Fibroblast of skin of left quadriceps (primary cell): Measurements from ENCODE around the gene PADI4.
"Not testable (repeated sequence)": the region's sequence is repeated elsewhere in the genome, so short reads cannot be mapped to it uniquely, and the experiment has no call there.

Source experiments
- DNase-seq, 2 experiments: peaks; one replicate each; pipeline ENCODE4 v3.0.0-alpha.2; 2013; ENCODE audit warnings: low read depth in 2 of 2

The PADI4 gene

DNA sequence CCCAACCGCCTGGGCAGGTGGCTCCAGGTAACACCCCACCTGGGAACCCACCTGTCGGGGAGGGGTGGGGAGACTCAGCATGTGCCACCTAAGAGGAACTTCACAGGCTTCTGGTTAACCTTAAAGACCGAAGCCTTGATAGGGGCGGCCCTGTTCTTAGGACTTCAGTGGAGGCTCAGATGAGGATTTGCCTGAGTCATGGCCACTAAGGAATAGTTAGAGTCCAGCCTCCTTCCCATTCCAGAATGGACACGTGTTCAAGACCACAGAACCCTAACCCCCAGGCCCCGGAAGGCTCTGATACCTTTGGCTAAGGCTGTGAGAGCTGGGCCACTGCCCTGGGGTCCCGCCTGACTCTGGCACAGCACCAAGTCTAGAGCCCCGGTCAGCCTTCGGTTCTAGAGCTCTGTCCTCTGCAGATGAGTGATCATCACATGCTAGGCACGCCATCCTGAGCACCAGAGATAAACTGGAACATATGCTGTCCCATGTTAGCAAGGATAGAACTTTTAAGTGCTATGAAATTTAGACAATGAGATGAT, 84.3 kb downstream of the PADI4 start:
- DNase-seq, result no peak

DNA sequence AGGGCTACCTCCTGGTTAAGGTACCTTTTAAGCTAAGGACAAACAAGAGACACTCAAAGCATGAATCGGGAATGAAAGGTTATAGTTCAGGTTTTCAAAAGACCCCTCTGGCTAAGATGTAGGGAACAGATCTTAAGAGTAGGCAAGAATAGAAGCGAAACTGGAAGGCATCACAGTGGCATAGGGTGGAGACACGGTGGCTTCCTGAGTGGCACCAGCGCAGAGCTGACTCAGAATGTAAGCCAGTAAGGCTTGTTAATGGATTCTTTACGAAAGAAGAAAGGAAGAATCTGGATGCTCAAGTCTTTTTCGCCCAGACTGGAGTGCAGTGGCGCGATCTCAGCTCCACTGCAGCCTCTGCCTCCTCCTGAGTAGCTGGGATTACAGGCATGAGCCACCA, 85.2 kb downstream of the PADI4 start:
- DNase-seq, result no peak

DNA sequence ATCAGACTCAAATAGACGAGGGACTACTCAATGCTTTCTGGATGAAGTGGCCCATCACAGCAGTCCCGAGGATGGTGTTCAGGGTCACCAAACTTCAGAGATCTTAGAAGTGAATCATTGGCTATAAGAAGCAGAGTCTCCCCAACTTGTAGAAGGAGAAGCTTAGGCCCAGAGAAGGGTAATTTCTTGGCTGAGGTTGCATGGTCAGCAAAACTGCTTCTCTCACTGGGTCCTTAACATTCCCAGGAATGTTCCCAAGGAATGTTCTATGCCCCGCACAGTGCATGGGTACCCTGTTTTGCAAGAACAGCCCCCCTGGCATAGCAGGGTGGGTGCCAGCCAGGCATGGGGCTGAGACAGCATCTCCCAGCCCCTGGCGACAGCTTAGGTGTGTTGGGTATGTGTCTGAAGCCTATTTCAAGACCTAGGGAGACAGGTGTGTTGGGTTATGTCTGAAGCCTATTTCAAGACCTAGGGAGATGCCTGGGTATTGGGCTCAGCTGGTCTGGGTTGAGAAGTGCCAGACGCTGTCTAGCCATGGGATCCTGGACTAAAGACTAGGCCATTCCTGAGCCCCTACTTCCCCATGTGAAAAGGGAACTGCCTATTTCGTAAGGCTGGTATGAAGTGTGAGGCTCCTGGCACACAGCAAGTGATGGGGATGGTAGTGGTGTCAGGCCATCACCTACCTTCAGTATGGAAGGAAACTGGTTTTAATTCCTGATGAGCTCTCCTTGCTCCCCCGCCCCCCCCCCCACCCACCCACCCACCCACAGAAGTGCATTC, 90.1 kb downstream of the PADI4 start:
- DNase-seq, result no peak

DNA sequence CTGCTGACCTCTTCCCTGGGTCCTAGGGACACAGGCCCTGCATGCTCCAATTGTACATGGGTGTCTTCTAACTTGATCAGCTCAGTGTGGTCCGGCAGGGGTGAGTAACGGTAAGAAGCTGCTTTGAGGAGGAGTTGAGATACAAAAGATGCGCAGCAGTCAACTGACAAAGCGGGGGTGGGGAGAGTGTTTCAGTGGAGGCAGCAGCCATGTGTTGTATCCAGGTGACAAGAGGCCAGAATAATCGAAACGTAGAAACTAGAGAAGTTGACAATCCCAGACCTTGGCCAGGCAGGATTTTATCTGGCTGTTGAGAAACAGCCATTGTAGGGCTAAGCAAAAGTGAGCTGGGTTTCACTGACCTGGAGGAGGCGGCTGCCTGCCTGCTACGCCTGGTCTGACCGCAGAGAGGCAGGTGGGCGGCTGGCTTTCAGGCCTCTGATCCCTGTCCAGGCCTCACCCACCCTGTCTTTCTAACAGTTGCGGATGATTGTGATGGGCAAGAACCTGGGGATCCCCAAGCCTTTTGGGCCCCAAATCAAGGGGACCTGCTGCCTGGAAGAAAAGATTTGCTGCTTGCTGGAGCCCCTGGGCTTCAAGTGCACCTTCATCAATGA, 92.8 kb downstream of the PADI4 start:
- no peak for DNase-seq

DNA sequence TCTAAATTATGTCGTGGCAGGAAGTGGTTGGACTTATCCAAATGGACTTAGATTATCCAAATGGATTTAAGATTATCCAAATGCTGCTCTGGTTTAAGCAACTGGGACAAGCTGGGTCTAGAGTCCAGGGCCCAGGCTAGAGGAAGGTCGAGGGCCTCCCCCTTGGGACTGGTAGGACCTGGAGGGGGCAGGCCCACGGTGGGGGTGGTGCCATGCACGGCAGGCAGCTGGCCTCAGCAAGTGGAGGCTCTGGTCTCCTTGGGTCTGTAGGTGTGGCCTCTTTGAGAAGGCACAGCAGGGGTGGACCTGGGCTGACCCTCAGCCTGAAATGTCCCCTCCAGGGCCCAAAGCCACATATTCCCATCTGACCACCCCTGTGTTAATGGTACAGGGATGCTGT, 93.8 kb downstream of the PADI4 start:
- DNase-seq, result no peak

DNA sequence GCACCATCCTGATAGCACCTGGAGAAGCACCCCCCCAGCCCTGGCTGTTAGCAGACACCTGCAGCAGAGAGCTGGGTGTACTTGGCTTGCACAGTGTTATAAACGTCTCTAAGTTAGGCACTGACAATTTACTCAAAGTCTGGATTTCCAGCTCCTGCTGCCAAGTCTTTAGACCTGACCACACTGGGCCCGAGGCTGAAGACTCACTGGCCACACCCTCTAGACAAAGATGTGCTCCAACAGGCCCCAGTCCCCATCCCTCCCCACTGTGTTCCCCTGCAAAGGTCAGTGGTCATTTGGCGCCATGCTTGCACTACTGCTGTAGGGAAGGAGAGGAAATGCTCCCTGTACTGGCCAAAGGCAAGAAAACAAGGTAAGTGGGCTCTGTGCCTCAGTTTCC, 95.1 kb downstream of the PADI4 start:
- no peak for DNase-seq

DNA sequence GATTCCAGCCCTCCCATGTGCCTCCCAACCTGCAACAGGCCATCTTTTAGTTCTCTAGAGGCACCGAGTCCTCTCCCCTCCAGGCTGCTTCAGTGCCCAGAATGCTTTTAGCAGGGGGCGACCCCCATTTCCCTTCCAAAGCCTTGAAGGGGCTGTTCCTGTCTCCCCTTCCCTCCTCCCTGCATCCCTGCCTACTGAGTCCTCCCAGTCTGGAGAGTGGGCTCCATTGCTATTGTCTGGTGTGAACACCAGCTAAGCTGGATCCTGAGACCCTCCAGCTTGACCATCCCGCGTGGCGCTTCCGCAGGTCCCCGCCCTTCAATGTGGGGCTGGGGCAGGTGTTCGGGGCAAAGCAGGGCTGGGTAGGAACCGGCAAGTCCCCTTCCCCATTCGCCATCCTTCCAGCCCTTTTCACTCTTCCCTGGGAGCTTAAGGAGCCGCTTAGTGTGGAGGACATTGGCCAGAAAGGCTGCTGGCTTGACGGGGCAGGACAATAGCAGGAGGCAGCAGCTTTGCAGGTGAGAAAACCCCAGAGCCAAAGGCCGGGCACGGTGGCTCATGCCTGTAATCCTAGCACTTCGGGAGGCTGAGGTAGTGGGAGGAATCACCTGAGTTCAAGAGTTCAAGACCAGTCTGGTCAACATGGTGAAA, 96.2 kb downstream of the PADI4 start:
- DNase-seq, result no peak

DNA sequence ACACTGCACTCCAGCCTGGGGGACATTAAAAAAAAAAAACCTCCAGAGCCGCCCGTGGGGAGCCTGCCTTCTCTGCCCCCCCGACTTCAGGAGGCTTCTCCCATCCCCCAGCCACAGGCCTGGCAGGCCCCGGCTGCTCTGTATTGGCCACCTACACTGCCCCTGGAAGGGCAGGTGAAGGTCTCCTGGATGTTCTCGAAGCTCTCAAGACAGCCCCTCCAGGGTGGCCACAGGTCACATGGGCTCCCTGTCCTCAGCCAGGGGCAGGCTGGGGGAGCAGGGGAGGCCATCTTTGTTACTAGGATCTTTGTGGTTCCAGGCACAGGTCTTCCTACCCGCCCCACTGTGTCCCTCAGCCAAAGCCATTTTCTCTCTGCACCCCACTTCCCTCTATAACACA, 96.8 kb downstream of the PADI4 start:
- DNase-seq, result no peak

DNA sequence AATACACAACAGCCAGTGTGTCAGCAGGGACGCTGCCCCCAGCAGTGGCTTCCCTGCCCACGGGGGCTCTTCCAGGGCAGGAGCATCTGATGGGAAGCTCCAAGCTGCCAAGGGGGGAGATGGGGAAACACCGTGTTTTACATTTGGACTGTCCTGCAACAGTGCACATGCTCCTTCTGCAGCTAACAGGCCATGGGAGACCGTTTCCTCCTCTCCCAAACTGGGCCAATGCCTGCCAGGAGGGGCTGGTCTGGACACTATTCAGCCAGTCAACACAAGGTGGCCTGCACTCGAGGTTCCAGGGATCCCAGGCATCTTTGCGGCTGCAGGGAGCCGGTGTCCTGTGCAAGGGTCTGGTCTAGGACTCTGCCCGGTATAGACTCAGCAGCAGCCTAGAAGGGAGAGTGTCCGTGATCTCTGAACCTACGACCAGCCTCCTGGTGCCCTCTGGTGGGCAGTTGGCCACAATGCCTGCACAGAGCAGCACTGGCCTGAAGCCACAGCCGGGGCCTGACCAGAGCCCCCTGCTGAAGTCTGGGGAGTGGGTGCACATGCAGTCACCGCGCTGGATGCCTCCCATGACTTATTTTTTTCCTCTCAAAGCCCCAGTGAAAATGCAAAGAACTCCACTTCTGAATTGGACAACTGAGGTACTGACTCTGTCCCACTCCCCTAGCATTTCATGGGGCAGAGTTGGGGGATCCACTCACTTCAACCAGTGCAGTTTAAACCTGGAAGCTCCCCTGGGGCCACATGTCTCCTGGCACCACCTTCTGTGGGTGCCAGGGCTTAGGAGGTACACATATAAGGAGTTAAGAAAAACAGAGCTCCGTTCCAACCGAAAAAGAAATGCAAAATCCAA, 98.1 kb downstream of the PADI4 start:
- peak; percentile 3 to 4 for DNase-seq

DNA sequence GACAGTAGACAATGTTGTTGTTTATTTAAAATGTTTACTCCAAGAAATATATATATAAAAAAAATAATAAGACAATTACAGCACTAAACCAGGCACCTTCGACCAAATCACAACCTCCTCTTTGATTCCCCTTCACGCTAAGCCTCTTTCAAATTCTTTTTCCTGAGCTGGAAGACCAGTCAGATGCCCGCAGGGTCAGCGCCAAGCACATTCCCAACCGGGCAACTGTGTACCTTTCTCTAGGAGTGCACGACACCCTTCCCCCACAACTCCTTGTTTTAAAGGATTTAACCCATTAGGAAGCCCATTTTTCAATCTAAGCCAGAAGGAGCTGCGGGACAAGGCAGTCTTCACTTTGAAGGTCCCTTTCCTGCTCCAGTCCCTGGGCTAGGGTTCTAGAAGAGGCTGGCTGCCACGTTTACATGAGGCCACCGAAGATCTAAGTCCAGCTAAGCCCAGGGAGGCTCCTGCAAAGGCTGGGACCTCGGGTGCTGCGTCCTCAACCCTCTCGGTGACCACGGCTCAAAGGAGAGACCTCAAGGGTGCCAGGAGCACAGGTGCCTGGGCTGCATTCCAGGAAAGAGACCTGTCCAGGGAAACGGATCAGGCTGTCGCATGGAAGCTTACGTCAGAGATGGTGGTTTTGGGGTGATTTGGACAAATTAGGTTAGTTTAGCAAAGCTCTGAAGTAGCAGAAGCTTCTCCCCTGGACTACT, 98.9 kb downstream of the PADI4 start:
- DNase-seq, result not testable (repeated sequence)

DNA sequence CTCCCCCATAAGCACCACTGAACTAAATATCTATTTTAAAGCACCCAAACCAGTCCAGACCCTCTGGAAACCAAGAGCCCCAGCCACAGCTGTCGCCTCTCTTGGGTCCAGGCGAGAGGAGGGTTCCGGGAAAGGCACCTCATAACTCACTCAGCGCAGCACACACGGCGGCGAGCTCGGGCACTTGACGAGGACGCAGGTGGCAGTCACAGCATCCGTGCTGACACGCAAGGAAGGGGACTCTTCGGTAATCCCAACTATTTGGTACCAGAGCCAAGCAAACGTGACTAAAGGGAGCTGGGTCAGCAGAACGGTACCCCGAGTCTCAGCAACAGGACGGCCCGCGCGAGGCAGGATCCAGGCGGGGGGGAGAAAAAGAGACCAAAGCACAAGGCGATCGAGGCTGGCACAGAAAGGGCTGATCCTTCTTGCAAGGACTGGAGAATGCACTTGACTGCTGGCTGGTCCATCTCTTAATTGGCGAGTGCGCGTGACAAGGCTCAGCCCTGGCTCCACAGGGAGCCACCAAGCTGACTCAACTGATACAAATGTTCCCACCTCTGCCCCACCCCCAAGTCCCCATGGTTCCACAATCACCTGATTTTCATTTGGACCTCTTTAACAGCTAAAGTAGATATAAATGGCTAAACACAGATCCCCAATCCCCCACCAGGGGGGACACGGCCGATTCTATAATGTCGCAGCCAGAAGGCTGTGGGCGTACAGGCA, 100.0 kb downstream of the PADI4 start:
- DNase-seq, result not testable (repeated sequence)

DNA sequence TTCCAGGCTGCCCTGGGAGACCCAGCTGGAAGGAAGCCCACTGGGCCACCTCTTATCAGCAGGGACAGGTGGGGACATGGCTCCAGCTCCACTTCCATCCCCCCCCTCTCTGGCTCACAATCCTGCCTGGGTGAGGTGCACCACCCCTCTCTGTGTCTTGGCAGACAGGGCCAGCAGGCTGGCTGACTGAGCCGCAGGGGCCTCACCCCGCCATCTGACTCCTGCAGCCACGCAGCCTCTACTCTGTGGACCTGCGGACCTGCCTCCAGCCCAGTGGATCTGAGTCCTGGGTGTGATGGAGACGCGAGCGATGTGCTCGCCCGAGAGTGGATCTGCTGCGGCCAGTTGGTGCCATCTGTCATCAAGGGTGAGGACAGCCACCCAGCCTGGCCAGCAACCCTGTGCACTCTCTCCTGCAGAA, 101.4 kb downstream of the PADI4 start:
- DNase-seq, result no peak

DNA sequence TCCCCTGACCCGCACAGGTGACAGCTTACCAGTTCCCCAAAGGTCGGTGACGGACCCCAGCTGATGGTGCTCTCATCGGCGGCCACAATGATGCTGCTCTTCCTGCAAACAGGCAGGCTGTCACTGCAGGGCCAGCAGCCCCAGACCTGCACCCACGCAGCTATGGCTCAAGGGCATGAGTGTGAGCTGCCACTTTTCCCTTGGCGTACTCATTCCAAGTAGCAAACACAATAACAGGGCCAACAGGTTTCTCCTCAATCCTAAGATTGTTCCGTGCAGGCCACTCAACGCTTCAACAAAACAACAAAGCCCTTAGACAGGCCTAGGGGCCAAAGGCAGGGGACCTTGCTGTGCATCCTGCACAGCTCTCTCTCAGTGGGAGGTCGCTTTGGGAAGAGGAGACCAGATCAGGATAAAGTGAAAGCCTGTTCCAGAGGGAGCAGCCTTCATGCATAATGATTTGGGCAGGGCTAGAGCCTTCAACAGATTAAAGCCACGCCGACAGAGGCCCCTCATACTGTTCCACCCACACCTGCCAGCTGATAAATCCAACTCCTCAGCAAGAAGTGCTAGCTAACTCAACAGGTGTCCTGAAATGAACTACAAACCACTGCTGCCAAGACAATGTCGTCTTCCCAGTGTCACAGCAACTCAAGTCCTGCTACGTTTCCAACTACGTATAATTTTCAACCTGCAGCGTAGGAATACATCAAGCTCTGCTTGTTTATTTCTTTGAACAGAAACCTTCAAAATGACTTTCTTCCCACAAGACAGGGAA, 104.3 kb downstream of the PADI4 start:
- no peak for DNase-seq
